K562 (cell line): Measurements from ENCODE around the gene LRP2BP. TPM values are rescaled to one million over a fixed set of nuclear protein-coding genes. Genes with fewer than 3 reads are reported as not detected.

Experiments
- BHLHE40 ChIP-seq: IDR thresholded peaks from 2 replicates; pipeline ENCODE4 v1.6.1; 2011; ENCODE audit warnings: low read length, improper control_type of control experiment
- CBX5 ChIP-seq: IDR thresholded peaks from 2 replicates; pipeline ENCODE4 v1.6.1; 2014; ENCODE audit warnings: low read depth, borderline replicate concordance
- CREB1 ChIP-seq, 2 experiments: sonication (generic) in 1 of 2; formaldehyde crosslinking in 1 of 2; IDR thresholded peaks; 2 replicates each; pipeline versions ENCODE4 v1.6.1 to v1.8.0; 2012 to 2022; ENCODE audit warnings: inconsistent platforms in 1 of 2, mild to moderate bottlenecking in 1 of 2, missing genetic modification reagents in 1 of 2, moderate library complexity in 1 of 2
- GTF2A2 ChIP-seq: IDR thresholded peaks from 2 replicates; pipeline ENCODE4 v1.6.1; 2016; ENCODE audit warnings: mild to moderate bottlenecking, missing genetic modification characterization, missing compliant biosample characterization
- HOMEZ ChIP-seq: fragments of 250-450 bp; sonication (Bioruptor Pico); IDR thresholded peaks from 2 replicates; pipeline ENCODE4 v1.4.0; 2020; ENCODE audit warnings: mild to moderate bottlenecking, moderate library complexity
- KDM4B ChIP-seq, 2 experiments: fragments of 450-650 bp in 1 of 2; sonication (generic) in 1 of 2; IDR thresholded peaks; 2 replicates each; pipeline ENCODE4 v1.6.1; 2016 to 2017; ENCODE audit warnings: borderline replicate concordance in 2 of 2, antibody characterized with exemption in 1 of 2, low read depth in 1 of 2, mild to moderate bottlenecking in 1 of 2
- POLR2H ChIP-seq: IDR thresholded peaks from 2 replicates; pipeline ENCODE4 v1.6.1; 2016; ENCODE audit warnings: missing genetic modification characterization, low read depth, mild to moderate bottlenecking, control low read depth, missing compliant biosample characterization, moderate library complexity
- ZBTB2 ChIP-seq: fragments of 450-650 bp; IDR thresholded peaks from 2 replicates; pipeline ENCODE4 v1.6.1; 2016; ENCODE audit warnings: antibody characterized with exemption
- polyA plus RNA-seq, 8 experiments: library from polyadenylated mRNA; depleted of rRNA in 4 of 8; stranded (reverse) in 5 of 8; unstranded in 3 of 8; fragments of >200 nt; fragmentation: Nextera tagmentation in 2 of 8; fragmentation: Illumina TruSeq in 1 of 8; extraction: Ambion mirVana in 2 of 8; extraction: Trizol in 1 of 8; gene quantifications; 2 replicates each; pipeline versions ENCODE4 v1.2.1 to v1.2.3, GENCODE V29; 2011 to 2014; ENCODE audit warnings: inconsistent platforms in 1 of 8, missing spikeins in 1 of 8
- total RNA-seq, 7 experiments: library from RNA; depleted of rRNA in 6 of 7; stranded (reverse); fragments of >200 nt in 6 of 7; fragmentation: Illumina TruSeq in 2 of 7; extraction: Trizol in 2 of 7; gene quantifications; 2 replicates each; pipeline versions ENCODE4 v1.2.1 to v1.2.3, GENCODE V29; 2011 to 2021; ENCODE audit warnings: low replicate concordance in 1 of 7
- TF ChIP-seq, protein P1 (sequence below): IDR thresholded peaks from 3 replicates; pipeline ENCODE4 v1.6.1; 2011; ENCODE audit warnings: borderline replicate concordance, mild to moderate bottlenecking, moderate library complexity; ENCODE audit not compliant: insufficient read length; ENCODE audit errors: extremely low read depth

The LRP2BP gene
- total and polyA plus RNA-seq, 9 of the 15 experiments (the other 6 are each of a cell fraction or from before 2014, with no cell fraction given): 0.42 to 2.1 (median 0.62) TPM

DNA sequence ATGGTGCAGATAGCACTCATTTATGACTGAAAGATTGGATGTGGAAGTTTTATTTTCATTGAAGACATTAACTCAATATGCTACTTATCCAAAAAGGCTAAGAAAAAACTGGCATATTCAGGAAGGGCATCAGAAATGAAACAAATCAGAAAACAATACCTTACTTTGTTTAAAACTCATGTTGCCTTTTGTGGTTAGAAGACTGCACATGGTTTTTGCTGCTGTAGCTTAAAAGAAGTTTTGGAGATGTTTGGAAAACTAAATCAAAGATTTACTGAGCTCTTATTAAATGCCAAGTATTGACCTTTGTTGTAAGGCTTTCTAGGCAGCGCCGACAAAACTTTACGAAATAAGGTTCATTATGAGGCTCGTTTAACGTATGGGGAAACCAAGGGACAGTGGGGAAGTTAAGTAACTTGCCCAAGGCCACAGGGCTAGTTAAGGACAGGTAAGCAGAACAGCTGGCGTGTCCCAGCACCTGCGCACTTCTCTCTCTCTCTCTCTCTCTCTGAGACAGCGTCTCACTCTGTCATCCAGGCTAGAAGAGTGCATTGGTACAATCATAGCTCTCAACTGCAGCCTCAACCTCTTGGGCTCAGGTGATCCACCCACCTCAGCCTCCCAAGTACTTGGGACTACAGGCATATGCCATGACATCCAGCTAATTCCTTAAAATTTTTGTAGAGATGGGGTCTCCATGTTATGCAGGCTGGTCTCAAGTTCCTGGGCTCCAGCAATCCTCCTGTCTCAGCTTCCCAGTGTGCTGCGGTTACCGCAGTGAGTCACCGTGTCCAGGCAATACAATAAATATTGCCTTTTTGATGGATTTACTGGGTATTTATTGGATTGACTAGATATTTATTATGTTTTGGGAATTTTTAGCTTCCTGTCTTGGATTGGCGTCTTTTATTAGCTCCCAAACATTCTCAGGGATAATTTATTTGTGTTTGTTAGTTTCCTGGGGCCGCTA is 16.1 kb downstream of the LRP2BP start (continued):
- TF ChIP-seq HOMEZ (CRISPR knock-in tag): no peak
- no peak for TF ChIP-seq GTF2A2 (tag)
- TF ChIP-seq, protein P1, sequence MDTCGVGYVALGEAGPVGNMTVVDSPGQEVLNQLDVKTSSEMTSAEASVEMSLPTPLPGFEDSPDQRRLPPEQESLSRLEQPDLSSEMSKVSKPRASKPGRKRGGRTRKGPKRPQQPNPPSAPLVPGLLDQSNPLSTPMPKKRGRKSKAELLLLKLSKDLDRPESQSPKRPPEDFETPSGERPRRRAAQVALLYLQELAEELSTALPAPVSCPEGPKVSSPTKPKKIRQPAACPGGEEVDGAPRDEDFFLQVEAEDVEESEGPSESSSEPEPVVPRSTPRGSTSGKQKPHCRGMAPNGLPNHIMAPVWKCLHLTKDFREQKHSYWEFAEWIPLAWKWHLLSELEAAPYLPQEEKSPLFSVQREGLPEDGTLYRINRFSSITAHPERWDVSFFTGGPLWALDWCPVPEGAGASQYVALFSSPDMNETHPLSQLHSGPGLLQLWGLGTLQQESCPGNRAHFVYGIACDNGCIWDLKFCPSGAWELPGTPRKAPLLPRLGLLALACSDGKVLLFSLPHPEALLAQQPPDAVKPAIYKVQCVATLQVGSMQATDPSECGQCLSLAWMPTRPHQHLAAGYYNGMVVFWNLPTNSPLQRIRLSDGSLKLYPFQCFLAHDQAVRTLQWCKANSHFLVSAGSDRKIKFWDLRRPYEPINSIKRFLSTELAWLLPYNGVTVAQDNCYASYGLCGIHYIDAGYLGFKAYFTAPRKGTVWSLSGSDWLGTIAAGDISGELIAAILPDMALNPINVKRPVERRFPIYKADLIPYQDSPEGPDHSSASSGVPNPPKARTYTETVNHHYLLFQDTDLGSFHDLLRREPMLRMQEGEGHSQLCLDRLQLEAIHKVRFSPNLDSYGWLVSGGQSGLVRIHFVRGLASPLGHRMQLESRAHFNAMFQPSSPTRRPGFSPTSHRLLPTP: no peak
- TF ChIP-seq CBX5: no peak
- TF ChIP-seq CREB1 (IDR thresholded peaks at IDR 0.05): no peak
- TF ChIP-seq CREB1 (CRISPR knock-in tag; IDR thresholded peaks at IDR 0.05): no peak
- TF ChIP-seq ZBTB2: no peak
- TF ChIP-seq BHLHE40: no peak
- no peak for TF ChIP-seq POLR2H
- no peak for TF ChIP-seq KDM4B (IDR thresholded peaks at IDR 0.05; ENCODE audit: borderline replicate concordance in 2 of 2, low read depth in 1 of 2)
